ENCODE measurements around the gene TCTN1.

- TF ChIP-seq CTCF (IDR thresholded peaks at IDR 0.05; ENCODE audit: low read length) (no peak), EZH2 (IDR thresholded peaks at IDR 0.05; ENCODE audit: borderline replicate concordance, low read length) (no peak)
These were observed at the start of gene TCTN1 for GRCh38 chr12:110613771-110614684.
